Natural killer cell (primary cell): ENCODE measurements around the gene MOSMO. TPM values are rescaled to one million over a fixed set of nuclear protein-coding genes. Genes with fewer than 3 reads are reported as not detected.
"Not testable (repeated sequence)": the region's sequence is repeated elsewhere in the genome, so short reads cannot be mapped to it uniquely, and the experiment has no call there.

Experiments
- ATAC-seq, 3 donors: fragments of 150-1000 bp in 2 of 3; fragments of 200-7000 bp in 1 of 3; cut with Tn5 transposase; 1 replicate in 1 of 3; 2 replicates in 2 of 3; pipeline ENCODE4 v1.10.0; 2021; ENCODE audit warnings: mild to moderate bottlenecking in 2 of 3, moderate library complexity in 2 of 3
- DNase-seq, 2 donors: peaks; one replicate each; pipeline versions ENCODE4 v3.0.0 to v3.0.0-alpha.2; 2013 to 2021; ENCODE audit warnings: mixed read lengths in 1 of 2
- H3K27ac ChIP-seq: one replicate; pipeline ENCODE4 v1.5.1; 2013; ENCODE audit warnings: mild to moderate bottlenecking, low read length
- H3K27me3 ChIP-seq: one replicate; pipeline ENCODE4 v1.6.1; 2013; ENCODE audit warnings: low read length; ENCODE audit not compliant: control insufficient read depth, insufficient read depth
- H3K36me3 ChIP-seq: one replicate; pipeline ENCODE4 v1.6.1; 2013; ENCODE audit warnings: low read length; ENCODE audit not compliant: control insufficient read depth, insufficient read depth
- H3K4me1 ChIP-seq: one replicate; pipeline ENCODE4 v1.6.1; 2013; ENCODE audit warnings: low read length; ENCODE audit not compliant: control insufficient read depth, insufficient read depth
- H3K4me3 ChIP-seq: one replicate; pipeline ENCODE4 v1.5.1; 2013; ENCODE audit warnings: low read length
- H3K9me3 ChIP-seq: one replicate; pipeline ENCODE4 v1.6.1; 2013; ENCODE audit warnings: low read length; ENCODE audit not compliant: control insufficient read depth, insufficient read depth
- H3K27ac Mint-ChIP-seq, 2 donors: one replicate each; pipeline ENCODE4 v1.8.0; 2022; ENCODE audit warnings: mild to moderate bottlenecking in 2 of 2, mixed read lengths in 2 of 2, moderate library complexity in 1 of 2
- H3K27me3 Mint-ChIP-seq, 2 donors: one replicate each; pipeline ENCODE4 v1.8.0; 2022; ENCODE audit warnings: low read depth in 2 of 2, mixed read lengths in 2 of 2
- H3K36me3 Mint-ChIP-seq: one replicate; pipeline ENCODE4 v1.8.0; 2022; ENCODE audit warnings: mixed read lengths
- H3K4me1 Mint-ChIP-seq, 2 donors: one replicate each; pipeline ENCODE4 v1.8.0; 2022; ENCODE audit warnings: mixed read lengths in 2 of 2
- H3K4me3 Mint-ChIP-seq: one replicate; pipeline ENCODE4 v1.8.0; 2022; ENCODE audit warnings: mild to moderate bottlenecking, moderate library complexity, mixed read lengths
- H3K9me3 Mint-ChIP-seq, 2 donors: one replicate each; pipeline ENCODE4 v1.8.0; 2022; ENCODE audit warnings: mixed read lengths in 2 of 2
- CTCF ChIP-seq: fragments of 200-600 bp; IDR thresholded peaks from one replicate; pipeline ENCODE4 v1.8.0; 2022; ENCODE audit warnings: antibody characterized with exemption
- WGBS: methylation state at CpG from one replicate; pipeline ENCODE4 v1.1.7; 2013; ENCODE audit warnings: missing lambda C conversion rate; ENCODE audit not compliant: insufficient coverage; 5-methylcytosine and 5-hydroxymethylcytosine counted together
- intact Hi-C: fragments of 100-400 bp; cut with micrococcal nuclease; formaldehyde crosslinking; loops from one replicate; pipeline ENCODE4 v1.14.2; 2022
- total RNA-seq, 4 donors: library from RNA; stranded (reverse); fragments of 120-200 nt in 1 of 4; gene quantifications; one replicate each; pipeline versions ENCODE4 v1.2.3 to v1.2.4, GENCODE V29; 2013 to 2022

Gene MOSMO
- total RNA-seq, 3 donors from 2014 or later (not counting 1 experiment from before 2014, with no cell fraction given) = 8.6 to 10.3 (median 9.3) TPM

- no peak overlapping the region for H3K4me3 Mint-ChIP-seq
- no peaks in the 10 kb centered on the region for H3K9me3 ChIP-seq
- intact Hi-C loops = no loop called here
- DNase-seq = no peak
- no peak overlapping the region for H3K27ac ChIP-seq
- 100% methylated on average over 5 of the region's 5 CpGs for WGBS
- no peaks in the 10 kb centered on the region for H3K9me3 Mint-ChIP-seq
- no peaks in the 10 kb centered on the region for H3K27me3 Mint-ChIP-seq
- no peaks in the 10 kb centered on the region for H3K36me3 ChIP-seq
- peaks cover 10 to 27% of the 10 kb centered on the region in 2 donors for H3K4me1 Mint-ChIP-seq
- no peaks in the 10 kb centered on the region for H3K27me3 ChIP-seq
- no peaks in the 10 kb centered on the region for H3K36me3 Mint-ChIP-seq
- H3K4me1 ChIP-seq = no peaks in the 10 kb centered on the region
- no peak for TF ChIP-seq CTCF
- H3K27ac Mint-ChIP-seq = no peak overlapping the region
- no peak for ATAC-seq
- no peak overlapping the region for H3K4me3 ChIP-seq
Measured at GRCh38 chr16:22022151-22022550, 14.2 kb downstream of the MOSMO start.

GRCh38 chr16:22023505-22023904 is 15.6 kb downstream of the MOSMO start:
- no peak overlapping the region for H3K4me3 ChIP-seq
- 100% methylated on average over 1 of the region's 1 CpG for WGBS
- no peak for DNase-seq
- intact Hi-C loops = no loop called here
- H3K9me3 Mint-ChIP-seq = no peaks in the 10 kb centered on the region
- no peaks in the 10 kb centered on the region for H3K36me3 ChIP-seq
- H3K27me3 Mint-ChIP-seq = no peaks in the 10 kb centered on the region
- TF ChIP-seq CTCF = no peak
- H3K27ac Mint-ChIP-seq = no peak overlapping the region
- H3K4me3 Mint-ChIP-seq = no peak overlapping the region
- no peaks in the 10 kb centered on the region for H3K36me3 Mint-ChIP-seq
- no peaks in the 10 kb centered on the region for H3K9me3 ChIP-seq
- no peaks in the 10 kb centered on the region for H3K27me3 ChIP-seq
- H3K4me1 Mint-ChIP-seq = peaks cover 7 to 22% of the 10 kb centered on the region in 2 donors
- ATAC-seq = no peak
- H3K4me1 ChIP-seq = no peaks in the 10 kb centered on the region
- no peak overlapping the region for H3K27ac ChIP-seq

DNA sequence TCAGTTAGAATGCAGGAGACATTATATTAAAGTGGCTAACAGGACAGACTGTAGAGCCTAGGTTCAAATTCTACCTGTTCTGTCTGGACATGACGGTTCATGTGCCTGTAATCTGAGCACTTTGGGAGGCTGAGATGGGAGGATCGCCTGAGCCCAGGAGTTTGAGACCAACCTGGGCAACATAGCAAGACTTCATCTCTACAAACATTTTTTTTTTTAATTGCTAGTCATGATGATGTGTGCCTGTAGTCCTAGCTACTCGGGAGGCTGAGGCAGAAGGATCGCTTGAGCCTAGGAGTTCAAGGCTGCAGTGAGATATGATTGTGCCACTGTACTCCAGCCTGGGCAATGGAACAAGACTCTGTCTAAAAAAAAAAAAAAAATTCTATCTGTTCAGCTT is 16.9 kb downstream of the MOSMO start:
- DNase-seq, H3K27me3 Mint-ChIP-seq, H3K36me3 Mint-ChIP-seq, H3K27ac Mint-ChIP-seq, H3K27ac ChIP-seq, H3K4me1 ChIP-seq, H3K9me3 ChIP-seq, H3K4me3 ChIP-seq, ATAC-seq, H3K4me3 Mint-ChIP-seq, intact Hi-C loops, H3K9me3 Mint-ChIP-seq, H3K36me3 ChIP-seq, H3K27me3 ChIP-seq: not testable (repeated sequence)
- 98% methylated on average over 4 of the region's 4 CpGs for WGBS
- H3K4me1 Mint-ChIP-seq = peaks cover 0 to 20% of the 10 kb centered on the region in 2 donors

DNA sequence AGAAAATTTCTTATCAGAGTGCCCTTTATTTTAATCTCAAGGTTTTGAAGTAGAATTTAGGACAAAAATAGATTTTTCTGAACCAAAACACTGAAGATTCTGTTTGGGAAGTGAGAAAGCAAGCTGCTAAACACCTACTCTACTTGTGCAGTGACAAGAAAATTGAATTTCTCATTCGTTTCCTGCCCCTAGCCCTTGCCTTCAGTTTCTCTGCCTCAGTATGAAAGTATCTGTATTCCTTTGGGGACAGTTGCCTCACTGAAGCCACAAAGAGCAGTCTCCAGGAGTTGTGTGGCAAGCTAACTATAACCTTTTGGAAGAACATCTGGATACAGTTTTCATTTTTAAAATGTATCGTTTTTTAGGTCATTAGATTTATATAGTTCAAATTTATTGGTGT is 19.7 kb downstream of the MOSMO start:
- no peaks in the 10 kb centered on the region for H3K36me3 Mint-ChIP-seq
- 58% methylated on average over 1 of the region's 2 CpGs for WGBS
- Histone ChIP-seq H3K27ac (no peak overlapping the region), H3K4me3 (no peak overlapping the region), H3K9me3 (no peaks in the 10 kb centered on the region), H3K27me3 (no peaks in the 10 kb centered on the region), H3K4me1 (no peaks in the 10 kb centered on the region), H3K36me3 (peaks cover 3% of the 10 kb centered on the region)
- H3K4me3 Mint-ChIP-seq = no peak overlapping the region
- ATAC-seq (no peak), DNase-seq (no peak)
- no peaks in the 10 kb centered on the region for H3K9me3 Mint-ChIP-seq
- intact Hi-C loops = no loop called here
- H3K27me3 Mint-ChIP-seq = no peaks in the 10 kb centered on the region
- H3K4me1 Mint-ChIP-seq = peaks cover 13 to 19% of the 10 kb centered on the region in 2 donors
- no peak for TF ChIP-seq CTCF
- H3K27ac Mint-ChIP-seq = no peak overlapping the region
